ENCODE results near the gene RAB33B. TPM values are rescaled to one million over a fixed set of nuclear protein-coding genes. Genes with fewer than 3 reads are reported as not detected.

Gene RAB33B
- total and polyA plus RNA-seq, 8 donors: 1.2 to 19.6 (median 4.1) TPM; not detected in 1

DNA sequence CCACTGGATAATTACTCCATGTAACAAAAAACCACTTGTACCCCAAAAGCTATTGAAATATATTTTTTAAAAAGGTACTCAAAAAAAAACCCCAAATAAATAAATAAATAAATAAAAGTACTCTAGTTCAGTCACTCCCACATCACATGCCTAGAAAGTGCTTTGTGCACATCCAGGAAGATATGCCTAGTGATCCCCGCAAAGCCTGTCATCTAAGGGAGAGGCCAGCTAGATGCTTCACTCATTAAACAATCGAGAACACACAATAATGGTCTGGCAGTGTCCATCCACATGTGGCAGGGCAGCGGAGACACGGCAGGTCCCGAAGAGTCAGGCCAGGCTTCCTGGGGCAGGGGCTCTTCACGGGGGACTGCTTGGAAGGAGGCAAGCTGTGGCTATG lies 47.6 kb downstream of the RAB33B start:
- TF ChIP-seq POLR2AphosphoS5 (IDR thresholded peaks at IDR 0.05): no peak
- TF ChIP-seq EP300 (IDR thresholded peaks at IDR 0.05): no peak
- TF ChIP-seq, protein P1, sequence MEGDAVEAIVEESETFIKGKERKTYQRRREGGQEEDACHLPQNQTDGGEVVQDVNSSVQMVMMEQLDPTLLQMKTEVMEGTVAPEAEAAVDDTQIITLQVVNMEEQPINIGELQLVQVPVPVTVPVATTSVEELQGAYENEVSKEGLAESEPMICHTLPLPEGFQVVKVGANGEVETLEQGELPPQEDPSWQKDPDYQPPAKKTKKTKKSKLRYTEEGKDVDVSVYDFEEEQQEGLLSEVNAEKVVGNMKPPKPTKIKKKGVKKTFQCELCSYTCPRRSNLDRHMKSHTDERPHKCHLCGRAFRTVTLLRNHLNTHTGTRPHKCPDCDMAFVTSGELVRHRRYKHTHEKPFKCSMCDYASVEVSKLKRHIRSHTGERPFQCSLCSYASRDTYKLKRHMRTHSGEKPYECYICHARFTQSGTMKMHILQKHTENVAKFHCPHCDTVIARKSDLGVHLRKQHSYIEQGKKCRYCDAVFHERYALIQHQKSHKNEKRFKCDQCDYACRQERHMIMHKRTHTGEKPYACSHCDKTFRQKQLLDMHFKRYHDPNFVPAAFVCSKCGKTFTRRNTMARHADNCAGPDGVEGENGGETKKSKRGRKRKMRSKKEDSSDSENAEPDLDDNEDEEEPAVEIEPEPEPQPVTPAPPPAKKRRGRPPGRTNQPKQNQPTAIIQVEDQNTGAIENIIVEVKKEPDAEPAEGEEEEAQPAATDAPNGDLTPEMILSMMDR (IDR thresholded peaks at IDR 0.05): no peak
- no peak for TF ChIP-seq POLR2A (IDR thresholded peaks at IDR 0.05)
- intact Hi-C loops (cut with DNase I; ENCODE audit: low total_unique reads): no loop called here
- 72 to 87% (median 81%) methylated on average over 6 of the region's 6 CpGs for WGBS, 5 donors

DNA sequence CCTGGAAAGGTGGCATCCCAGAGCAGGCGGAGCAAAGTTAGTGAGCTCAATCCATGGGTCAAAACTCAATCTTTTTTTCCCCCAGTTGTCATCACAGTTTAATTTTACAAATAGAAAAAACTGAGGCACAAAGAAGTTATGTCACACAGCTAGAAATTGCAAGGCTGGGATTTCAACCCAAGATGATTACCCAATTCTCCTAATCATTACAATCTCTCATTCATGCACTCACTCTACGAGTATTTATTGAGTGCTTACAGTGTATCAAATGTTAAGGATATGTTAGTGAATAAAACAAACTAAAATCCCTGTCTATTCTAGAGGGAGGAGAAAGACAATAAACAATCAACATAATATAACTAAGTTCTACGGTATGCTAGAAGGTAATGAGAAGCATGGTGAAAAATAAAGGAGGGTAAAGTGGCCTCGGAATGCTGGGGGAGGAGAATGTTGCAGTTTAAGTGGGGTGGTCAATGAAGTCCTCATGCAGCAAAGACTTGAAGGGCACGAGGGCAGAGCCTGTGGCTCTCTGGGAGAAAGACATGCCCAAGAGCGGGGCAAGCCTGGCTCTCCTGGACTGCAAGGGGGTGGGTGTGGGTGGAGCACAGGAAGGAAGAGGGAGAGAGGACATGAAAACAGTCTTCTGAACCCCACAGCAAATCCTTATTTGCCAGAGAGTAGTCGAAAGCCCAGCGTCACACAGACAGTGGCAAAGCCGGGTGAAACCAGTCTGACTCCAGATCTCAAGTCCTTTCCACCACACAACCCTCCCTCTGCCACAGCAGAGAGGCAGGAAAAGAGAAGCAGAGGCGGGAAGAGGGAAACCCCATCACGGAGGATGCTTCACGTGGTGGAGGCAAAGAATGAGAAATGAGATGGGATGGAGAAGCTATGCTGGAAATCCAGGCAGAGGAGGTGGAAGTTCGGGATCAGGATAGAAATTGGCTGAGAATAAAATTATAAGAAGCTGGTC lies 48.3 kb downstream of the RAB33B start:
- Histone ChIP-seq H3K27me3 (no peaks in the 10 kb centered on the region), H3K36me3 (peaks cover 0 to 17% (median 12%) of the 10 kb centered on the region in 4 donors), H3K4me3 (no peak overlapping the region), H3K27ac (no peak overlapping the region), H3K9me3 (no peaks in the 10 kb centered on the region), H3K4me1 (peaks cover 0 to 11% (median 4%) of the 10 kb centered on the region in 4 donors)
- no peak for DNase-seq
- WGBS, 5 donors: 71 to 76% (median 73%) methylated on average over 13 of the region's 13 CpGs
- intact Hi-C loops (cut with DNase I; ENCODE audit: low total_unique reads): no loop called here
- TF ChIP-seq, protein P1 (IDR thresholded peaks at IDR 0.05): no peak
- TF ChIP-seq POLR2AphosphoS5 (IDR thresholded peaks at IDR 0.05) (no peak), EP300 (IDR thresholded peaks at IDR 0.05) (no peak), POLR2A (IDR thresholded peaks at IDR 0.05) (no peak)

More for the DNA sequence above, 47.6 kb downstream of the RAB33B start:
- DNase-seq: no peak
- Histone ChIP-seq H3K4me1 (peaks cover 0 to 18% (median 6%) of the 10 kb centered on the region in 4 donors), H3K27ac (no peak overlapping the region), H3K4me3 (no peak overlapping the region), H3K36me3 (peaks cover 0 to 10% (median 5%) of the 10 kb centered on the region in 4 donors), H3K27me3 (no peaks in the 10 kb centered on the region), H3K9me3 (no peaks in the 10 kb centered on the region)

DNA sequence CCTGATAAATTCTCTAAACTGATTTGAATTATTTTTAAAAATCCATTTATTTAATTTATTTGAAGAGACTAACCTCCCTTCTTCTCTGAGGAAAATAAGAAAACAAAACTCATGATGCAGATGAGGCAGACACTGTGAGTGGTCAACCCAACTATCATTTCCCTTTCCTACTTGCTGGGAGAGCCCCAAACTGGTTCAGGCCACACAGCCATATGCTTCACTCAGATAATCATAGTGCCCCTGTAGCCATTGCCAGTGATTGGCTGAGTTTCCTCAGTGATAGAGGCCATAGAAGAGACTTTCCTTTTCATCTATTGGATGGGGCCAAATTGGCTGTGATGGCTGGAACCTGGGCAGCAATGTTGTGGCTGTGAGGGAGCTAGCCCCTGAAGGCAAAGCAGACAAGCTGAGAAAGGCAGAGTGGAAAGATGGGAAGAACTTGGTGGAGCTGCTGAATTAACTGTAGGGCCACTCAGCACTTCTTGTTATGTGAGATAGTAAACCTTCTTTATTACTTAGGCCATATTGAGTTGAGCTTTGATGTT lies 49.8 kb downstream of the RAB33B start:
- TF ChIP-seq POLR2A (IDR thresholded peaks at IDR 0.05) (no peak), EP300 (IDR thresholded peaks at IDR 0.05) (no peak), POLR2AphosphoS5 (IDR thresholded peaks at IDR 0.05) (no peak)
- TF ChIP-seq, protein P1 (IDR thresholded peaks at IDR 0.05): no peak
- DNase-seq: no peak
- H3K27me3 ChIP-seq: no peaks in the 10 kb centered on the region
- no peaks in the 10 kb centered on the region for H3K9me3 ChIP-seq
- H3K27ac ChIP-seq: no peak overlapping the region
- H3K4me3 ChIP-seq: no peak overlapping the region
- intact Hi-C loops (cut with DNase I; ENCODE audit: low total_unique reads): no loop called here
- no peaks in the 10 kb centered on the region for H3K4me1 ChIP-seq
- peaks cover 6 to 30% (median 22%) of the 10 kb centered on the region in 4 donors for H3K36me3 ChIP-seq

GRCh38 chr4:139506774-139507173 lies 52.9 kb downstream of the RAB33B start:
- TF ChIP-seq, protein P1 (IDR thresholded peaks at IDR 0.05): no peak
- no peak for TF ChIP-seq POLR2A (IDR thresholded peaks at IDR 0.05)
- no peak for TF ChIP-seq EP300 (IDR thresholded peaks at IDR 0.05)
- intact Hi-C loops (cut with DNase I; ENCODE audit: low total_unique reads): no loop called here
- Histone ChIP-seq H3K27ac (no peak overlapping the region), H3K4me3 (no peak overlapping the region), H3K36me3 (peaks cover 24 to 61% (median 52%) of the 10 kb centered on the region in 4 donors), H3K4me1 (no peaks in the 10 kb centered on the region), H3K27me3 (no peaks in the 10 kb centered on the region), H3K9me3 (no peaks in the 10 kb centered on the region)
- no peak for DNase-seq
- WGBS, 5 donors: 85 to 95% (median 88%) methylated on average over 9 of the region's 9 CpGs

Data from stomach (tissue), 9 donors.